Suprapubic skin (tissue), 3 donors: ENCODE data around the gene SLC38A11.

Experiments used
- EP300 ChIP-seq: sonication (generic); formaldehyde crosslinking; IDR thresholded peaks from one replicate; pipeline ENCODE4 v1.6.1; 2017; ENCODE audit warnings: antibody characterized with exemption
- TF ChIP-seq, protein P1 (sequence below), 2 donors: fragments of 200-600 bp in 1 of 2; fragments of 450-650 bp in 1 of 2; sonication (generic) in 1 of 2; IDR thresholded peaks; one replicate each; pipeline ENCODE4 v1.5.1; 2016 to 2019; ENCODE audit warnings: antibody characterized with exemption in 2 of 2, mild to moderate bottlenecking in 1 of 2, moderate library complexity in 1 of 2

DNA sequence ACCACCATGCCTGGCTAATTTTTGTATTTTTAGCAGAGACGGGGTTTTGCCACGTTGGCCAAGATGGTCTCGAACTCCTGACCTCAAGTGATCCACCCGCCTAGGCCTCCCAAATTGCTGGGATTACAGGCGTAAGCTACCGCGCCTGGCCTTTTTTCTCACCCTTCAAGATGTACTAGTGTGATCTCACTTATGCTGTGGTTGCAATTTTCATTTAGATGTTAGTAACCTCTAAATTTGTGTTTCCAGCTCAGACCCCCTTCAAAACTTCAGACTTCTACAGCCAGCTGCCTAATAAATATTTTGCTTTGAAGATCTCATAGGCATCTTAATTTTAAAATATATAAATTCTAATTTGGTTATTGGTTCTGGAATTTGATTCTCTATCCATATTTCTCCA, 8.0 kb downstream of the SLC38A11 start:
- TF ChIP-seq, protein P1, sequence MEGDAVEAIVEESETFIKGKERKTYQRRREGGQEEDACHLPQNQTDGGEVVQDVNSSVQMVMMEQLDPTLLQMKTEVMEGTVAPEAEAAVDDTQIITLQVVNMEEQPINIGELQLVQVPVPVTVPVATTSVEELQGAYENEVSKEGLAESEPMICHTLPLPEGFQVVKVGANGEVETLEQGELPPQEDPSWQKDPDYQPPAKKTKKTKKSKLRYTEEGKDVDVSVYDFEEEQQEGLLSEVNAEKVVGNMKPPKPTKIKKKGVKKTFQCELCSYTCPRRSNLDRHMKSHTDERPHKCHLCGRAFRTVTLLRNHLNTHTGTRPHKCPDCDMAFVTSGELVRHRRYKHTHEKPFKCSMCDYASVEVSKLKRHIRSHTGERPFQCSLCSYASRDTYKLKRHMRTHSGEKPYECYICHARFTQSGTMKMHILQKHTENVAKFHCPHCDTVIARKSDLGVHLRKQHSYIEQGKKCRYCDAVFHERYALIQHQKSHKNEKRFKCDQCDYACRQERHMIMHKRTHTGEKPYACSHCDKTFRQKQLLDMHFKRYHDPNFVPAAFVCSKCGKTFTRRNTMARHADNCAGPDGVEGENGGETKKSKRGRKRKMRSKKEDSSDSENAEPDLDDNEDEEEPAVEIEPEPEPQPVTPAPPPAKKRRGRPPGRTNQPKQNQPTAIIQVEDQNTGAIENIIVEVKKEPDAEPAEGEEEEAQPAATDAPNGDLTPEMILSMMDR (IDR thresholded peaks at IDR 0.05): no peak
- TF ChIP-seq EP300: no peak
